Astrocyte (in vitro differentiated cells and primary cell): Measurements from ENCODE around the gene KRTAP5-3. TPM values are rescaled to one million over a fixed set of nuclear protein-coding genes. Genes with fewer than 3 reads are reported as not detected.
"Not testable (repeated sequence)": the region's sequence is repeated elsewhere in the genome, so short reads cannot be mapped to it uniquely, and the experiment has no call there.

Source experiments
- DNase-seq: peaks from one replicate; pipeline ENCODE4 v3.0.0-alpha.2; 2010; ENCODE audit warnings: low read depth
- FAIRE-seq: peaks from 2 replicates; lab custom pipeline; 2011; peaks lifted over from hg19 to GRCh38; lab: Jason Lieb, UNC
- H2AFZ ChIP-seq: 2 replicates; pipeline ENCODE4 v1.6.0; 2012; ENCODE audit warnings: low read depth, low read length, inconsistent platforms
- H3K27ac ChIP-seq: 2 replicates; pipeline ENCODE4 v1.5.1; 2011; ENCODE audit warnings: low read depth, low read length, inconsistent platforms
- H3K27me3 ChIP-seq: 2 replicates; pipeline ENCODE4 v1.6.0; 2011; ENCODE audit warnings: low read length, inconsistent platforms; ENCODE audit not compliant: insufficient read depth
- H3K36me3 ChIP-seq: 2 replicates; pipeline ENCODE4 v1.5.1; 2011; ENCODE audit warnings: low read length, inconsistent platforms; ENCODE audit not compliant: insufficient read depth
- H3K4me1 ChIP-seq: 2 replicates; pipeline ENCODE4 v1.5.1; 2011; ENCODE audit warnings: low read length, inconsistent platforms; ENCODE audit not compliant: insufficient read depth
- H3K4me2 ChIP-seq: 2 replicates; pipeline ENCODE4 v1.6.0; 2012; ENCODE audit warnings: low read length, inconsistent platforms
- H3K4me3 ChIP-seq: 2 replicates; pipeline ENCODE4 v1.5.1; 2011; ENCODE audit warnings: low read depth, mild to moderate bottlenecking, low read length, inconsistent platforms; ENCODE audit not compliant: insufficient read depth
- H3K79me2 ChIP-seq: 2 replicates; pipeline ENCODE4 v1.6.0; 2012; ENCODE audit warnings: mild to moderate bottlenecking, low read length, inconsistent platforms; ENCODE audit not compliant: insufficient read depth
- H3K9ac ChIP-seq: 2 replicates; pipeline ENCODE4 v1.6.0; 2012; ENCODE audit warnings: mild to moderate bottlenecking, low read length, inconsistent platforms
- H3K9me3 ChIP-seq: 2 replicates; pipeline ENCODE4 v1.5.1; 2012; ENCODE audit warnings: low read depth, mild to moderate bottlenecking, low read length, inconsistent platforms; ENCODE audit not compliant: insufficient read depth
- H4K20me1 ChIP-seq: 2 replicates; pipeline ENCODE4 v1.6.0; 2012; ENCODE audit warnings: low read length, inconsistent platforms; ENCODE audit not compliant: insufficient read depth
- H3K27ac Mint-ChIP-seq: one replicate; pipeline ENCODE4 v1.8.0; 2021; ENCODE audit warnings: mild to moderate bottlenecking, mixed read lengths; ENCODE audit not compliant: unreplicated experiment
- H3K27me3 Mint-ChIP-seq: one replicate; pipeline ENCODE4 v1.8.0; 2021; ENCODE audit warnings: low read depth, mixed read lengths; ENCODE audit not compliant: unreplicated experiment
- H3K36me3 Mint-ChIP-seq: one replicate; pipeline ENCODE4 v1.8.0; 2021; ENCODE audit warnings: low read depth, mixed read lengths; ENCODE audit not compliant: unreplicated experiment
- H3K4me1 Mint-ChIP-seq: one replicate; pipeline ENCODE4 v1.8.0; 2021; ENCODE audit warnings: low read depth, mixed read lengths; ENCODE audit not compliant: unreplicated experiment
- H3K4me3 Mint-ChIP-seq: one replicate; pipeline ENCODE4 v1.8.0; 2021; ENCODE audit warnings: mild to moderate bottlenecking, moderate library complexity, mixed read lengths; ENCODE audit not compliant: unreplicated experiment
- H3K9me3 Mint-ChIP-seq: one replicate; pipeline ENCODE4 v1.8.0; 2021; ENCODE audit warnings: mild to moderate bottlenecking, mixed read lengths; ENCODE audit not compliant: unreplicated experiment
- EZH2 ChIP-seq: IDR thresholded peaks from 2 replicates; pipeline ENCODE4 v1.6.1; 2012; ENCODE audit warnings: mild to moderate bottlenecking, low read length, inconsistent platforms; ENCODE audit not compliant: insufficient read depth
- total RNA-seq: library from RNA; stranded (reverse); gene quantifications from 2 replicates; pipeline ENCODE4 v1.2.1, GENCODE V29; 2021
- TF ChIP-seq, protein P1 (sequence below): IDR thresholded peaks from 2 replicates; pipeline ENCODE4 v1.5.1; 2011; ENCODE audit warnings: low read depth, mild to moderate bottlenecking, inconsistent platforms, low read length, moderate library complexity; ENCODE audit not compliant: insufficient read depth

The KRTAP5-3 gene
- total RNA-seq, 1 donor from 2014 or later, result not detected

DNA sequence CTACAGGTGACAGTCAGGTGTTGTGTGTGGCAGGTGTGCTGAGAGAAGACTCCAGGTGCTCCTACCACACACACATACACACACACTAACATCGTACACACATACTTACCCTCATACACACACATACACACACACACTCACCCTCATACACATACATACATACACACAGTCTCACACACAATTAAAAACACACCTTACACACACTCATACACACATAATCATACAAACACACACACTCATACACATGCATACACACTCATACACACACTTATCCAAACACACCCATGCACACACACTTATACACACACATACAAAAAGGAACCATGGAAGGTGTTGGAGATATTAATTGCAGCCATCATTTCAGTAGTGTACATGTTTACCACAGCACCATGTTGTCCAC is 4.6 kb downstream of the KRTAP5-3 start:
- peak; percentile 23 for FAIRE-seq
- peaks cover 51% of the 10 kb centered on the region for H3K27me3 Mint-ChIP-seq
- H2AFZ ChIP-seq, result no peak overlapping the region
- H3K4me1 ChIP-seq, result no peaks in the 10 kb centered on the region
- H3K27ac ChIP-seq, result no peak overlapping the region
- H3K4me3 ChIP-seq, result no peak overlapping the region
- no peak overlapping the region for H3K27ac Mint-ChIP-seq
- no peaks in the 10 kb centered on the region for H3K9me3 ChIP-seq
- no peak overlapping the region for H3K4me3 Mint-ChIP-seq
- no peak for DNase-seq
- no peak overlapping the region for H3K4me2 ChIP-seq
- H3K4me1 Mint-ChIP-seq, result peaks cover 7% of the 10 kb centered on the region
- H3K36me3 Mint-ChIP-seq, result no peaks in the 10 kb centered on the region
- no peaks in the 10 kb centered on the region for H4K20me1 ChIP-seq
- H3K9me3 Mint-ChIP-seq, result peaks cover 2% of the 10 kb centered on the region
- no peak for TF ChIP-seq EZH2
- TF ChIP-seq, protein P1, sequence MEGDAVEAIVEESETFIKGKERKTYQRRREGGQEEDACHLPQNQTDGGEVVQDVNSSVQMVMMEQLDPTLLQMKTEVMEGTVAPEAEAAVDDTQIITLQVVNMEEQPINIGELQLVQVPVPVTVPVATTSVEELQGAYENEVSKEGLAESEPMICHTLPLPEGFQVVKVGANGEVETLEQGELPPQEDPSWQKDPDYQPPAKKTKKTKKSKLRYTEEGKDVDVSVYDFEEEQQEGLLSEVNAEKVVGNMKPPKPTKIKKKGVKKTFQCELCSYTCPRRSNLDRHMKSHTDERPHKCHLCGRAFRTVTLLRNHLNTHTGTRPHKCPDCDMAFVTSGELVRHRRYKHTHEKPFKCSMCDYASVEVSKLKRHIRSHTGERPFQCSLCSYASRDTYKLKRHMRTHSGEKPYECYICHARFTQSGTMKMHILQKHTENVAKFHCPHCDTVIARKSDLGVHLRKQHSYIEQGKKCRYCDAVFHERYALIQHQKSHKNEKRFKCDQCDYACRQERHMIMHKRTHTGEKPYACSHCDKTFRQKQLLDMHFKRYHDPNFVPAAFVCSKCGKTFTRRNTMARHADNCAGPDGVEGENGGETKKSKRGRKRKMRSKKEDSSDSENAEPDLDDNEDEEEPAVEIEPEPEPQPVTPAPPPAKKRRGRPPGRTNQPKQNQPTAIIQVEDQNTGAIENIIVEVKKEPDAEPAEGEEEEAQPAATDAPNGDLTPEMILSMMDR, result no peak
- H3K79me2 ChIP-seq, result no peaks in the 10 kb centered on the region
- peaks cover 37% of the 10 kb centered on the region for H3K27me3 ChIP-seq
- H3K36me3 ChIP-seq, result no peaks in the 10 kb centered on the region
- no peak overlapping the region for H3K9ac ChIP-seq

DNA sequence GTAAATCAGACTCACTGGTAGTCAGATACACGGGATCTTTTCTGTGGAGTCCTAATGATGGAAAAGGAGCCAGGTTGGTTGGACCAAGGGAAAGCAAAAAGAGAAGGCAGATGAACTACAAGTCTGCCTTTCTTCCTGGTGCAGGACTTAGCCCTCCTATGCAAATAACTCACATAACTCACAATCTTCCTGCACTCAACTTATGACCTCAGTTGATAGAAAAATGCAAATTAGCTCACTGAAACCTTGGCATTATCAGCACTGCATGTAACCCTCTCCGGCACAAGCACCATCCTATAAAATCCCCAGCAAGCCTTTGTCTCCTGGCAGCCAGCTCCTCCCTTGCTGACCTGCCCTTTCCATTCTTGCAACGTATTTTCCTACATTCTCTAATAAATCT is 6.6 kb downstream of the KRTAP5-3 start:
- H3K27ac Mint-ChIP-seq, H3K27ac ChIP-seq, H3K4me1 ChIP-seq, H3K79me2 ChIP-seq, H3K4me2 ChIP-seq, H3K4me3 Mint-ChIP-seq, H3K4me1 Mint-ChIP-seq, H3K9ac ChIP-seq, H3K9me3 Mint-ChIP-seq, H4K20me1 ChIP-seq, DNase-seq, FAIRE-seq, H3K4me3 ChIP-seq, H2AFZ ChIP-seq, H3K9me3 ChIP-seq, H3K36me3 ChIP-seq, H3K36me3 Mint-ChIP-seq: not testable (repeated sequence)
- peaks cover 56% of the 10 kb centered on the region for H3K27me3 Mint-ChIP-seq
- H3K27me3 ChIP-seq, result peaks cover 28% of the 10 kb centered on the region

- H3K27me3 ChIP-seq, result peaks cover 26% of the 10 kb centered on the region
- peaks cover 61% of the 10 kb centered on the region for H3K27me3 Mint-ChIP-seq
- peaks cover 2% of the 10 kb centered on the region for H3K9me3 Mint-ChIP-seq
- no peak overlapping the region for H3K4me3 ChIP-seq
- H3K9ac ChIP-seq, result no peak overlapping the region
- no peaks in the 10 kb centered on the region for H3K9me3 ChIP-seq
- H3K4me2 ChIP-seq, result no peak overlapping the region
- H3K4me3 Mint-ChIP-seq, result no peak overlapping the region
- no peak overlapping the region for H2AFZ ChIP-seq
- TF ChIP-seq, protein P1, result no peak
- no peak for TF ChIP-seq EZH2
- no peak overlapping the region for H3K27ac Mint-ChIP-seq
- H3K36me3 Mint-ChIP-seq, result peaks cover 3% of the 10 kb centered on the region
- DNase-seq (no peak), FAIRE-seq (no peak)
- no peaks in the 10 kb centered on the region for H4K20me1 ChIP-seq
- H3K36me3 ChIP-seq, result no peaks in the 10 kb centered on the region
- no peak overlapping the region for H3K27ac ChIP-seq
- no peaks in the 10 kb centered on the region for H3K79me2 ChIP-seq
- H3K4me1 Mint-ChIP-seq, result no peaks in the 10 kb centered on the region
- H3K4me1 ChIP-seq, result no peaks in the 10 kb centered on the region
These were observed 7.6 kb downstream of the KRTAP5-3 start for GRCh38 chr11:1600626-1601025.
